ENCODE measurements around the gene PACSIN2.

DNA sequence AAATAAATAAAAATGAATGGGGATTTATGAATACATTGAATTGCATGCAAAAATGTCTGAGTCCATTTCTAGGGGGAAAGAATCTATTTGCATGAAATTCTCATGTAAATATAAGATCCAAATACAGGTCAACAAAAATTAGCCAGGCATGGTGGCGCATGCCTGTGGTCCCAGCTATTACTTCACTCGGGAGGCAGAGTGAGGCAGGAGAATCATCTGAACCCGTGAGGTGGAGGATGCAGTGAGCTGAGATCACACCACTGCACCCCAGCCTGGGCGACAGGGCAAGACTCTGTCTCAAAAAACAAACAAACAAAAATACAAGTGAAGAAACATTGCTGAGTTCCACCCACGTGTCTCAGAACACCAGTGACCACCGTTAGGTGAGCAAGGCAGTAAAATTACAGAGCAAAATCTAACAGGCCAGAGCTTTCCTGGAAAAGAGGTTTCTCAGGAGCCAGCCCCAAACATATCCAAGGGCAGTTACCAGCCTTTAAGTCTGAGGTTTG lies 17.3 kb downstream of the PACSIN2 start:
- TF ChIP-seq CTCF (IDR thresholded peaks at IDR 0.05), result no peak
- TF ChIP-seq ZBTB21 (CRISPR knock-in tag; IDR thresholded peaks at IDR 0.05; ENCODE audit: borderline replicate concordance), result no peak
- TF ChIP-seq, protein P1, sequence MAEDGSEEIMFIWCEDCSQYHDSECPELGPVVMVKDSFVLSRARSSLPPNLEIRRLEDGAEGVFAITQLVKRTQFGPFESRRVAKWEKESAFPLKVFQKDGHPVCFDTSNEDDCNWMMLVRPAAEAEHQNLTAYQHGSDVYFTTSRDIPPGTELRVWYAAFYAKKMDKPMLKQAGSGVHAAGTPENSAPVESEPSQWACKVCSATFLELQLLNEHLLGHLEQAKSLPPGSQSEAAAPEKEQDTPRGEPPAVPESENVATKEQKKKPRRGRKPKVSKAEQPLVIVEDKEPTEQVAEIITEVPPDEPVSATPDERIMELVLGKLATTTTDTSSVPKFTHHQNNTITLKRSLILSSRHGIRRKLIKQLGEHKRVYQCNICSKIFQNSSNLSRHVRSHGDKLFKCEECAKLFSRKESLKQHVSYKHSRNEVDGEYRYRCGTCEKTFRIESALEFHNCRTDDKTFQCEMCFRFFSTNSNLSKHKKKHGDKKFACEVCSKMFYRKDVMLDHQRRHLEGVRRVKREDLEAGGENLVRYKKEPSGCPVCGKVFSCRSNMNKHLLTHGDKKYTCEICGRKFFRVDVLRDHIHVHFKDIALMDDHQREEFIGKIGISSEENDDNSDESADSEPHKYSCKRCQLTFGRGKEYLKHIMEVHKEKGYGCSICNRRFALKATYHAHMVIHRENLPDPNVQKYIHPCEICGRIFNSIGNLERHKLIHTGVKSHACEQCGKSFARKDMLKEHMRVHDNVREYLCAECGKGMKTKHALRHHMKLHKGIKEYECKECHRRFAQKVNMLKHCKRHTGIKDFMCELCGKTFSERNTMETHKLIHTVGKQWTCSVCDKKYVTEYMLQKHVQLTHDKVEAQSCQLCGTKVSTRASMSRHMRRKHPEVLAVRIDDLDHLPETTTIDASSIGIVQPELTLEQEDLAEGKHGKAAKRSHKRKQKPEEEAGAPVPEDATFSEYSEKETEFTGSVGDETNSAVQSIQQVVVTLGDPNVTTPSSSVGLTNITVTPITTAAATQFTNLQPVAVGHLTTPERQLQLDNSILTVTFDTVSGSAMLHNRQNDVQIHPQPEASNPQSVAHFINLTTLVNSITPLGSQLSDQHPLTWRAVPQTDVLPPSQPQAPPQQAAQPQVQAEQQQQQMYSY (CRISPR knock-in tag; IDR thresholded peaks at IDR 0.05), result no peak
- TF ChIP-seq, protein P2, sequence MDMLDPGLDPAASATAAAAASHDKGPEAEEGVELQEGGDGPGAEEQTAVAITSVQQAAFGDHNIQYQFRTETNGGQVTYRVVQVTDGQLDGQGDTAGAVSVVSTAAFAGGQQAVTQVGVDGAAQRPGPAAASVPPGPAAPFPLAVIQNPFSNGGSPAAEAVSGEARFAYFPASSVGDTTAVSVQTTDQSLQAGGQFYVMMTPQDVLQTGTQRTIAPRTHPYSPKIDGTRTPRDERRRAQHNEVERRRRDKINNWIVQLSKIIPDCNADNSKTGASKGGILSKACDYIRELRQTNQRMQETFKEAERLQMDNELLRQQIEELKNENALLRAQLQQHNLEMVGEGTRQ (CRISPR knock-in tag; IDR thresholded peaks at IDR 0.05), result no peak
